Subcutaneous abdominal adipose tissue (tissue), 5 donors: ENCODE data around the gene GCK.
A peak's percentile ranks its signal among the peaks of the same experiment; 100 is the strongest.

Experiments
- H3K27ac ChIP-seq: one replicate; pipeline ENCODE4 v1.7.0; 2013; ENCODE audit warnings: low read depth, mild to moderate bottlenecking, inconsistent platforms, low read length, moderate library complexity
- H3K27me3 ChIP-seq, 5 donors: one replicate each; pipeline ENCODE4 v1.7.0; 2013; ENCODE audit warnings: low read length in 5 of 5, inconsistent platforms in 1 of 5; ENCODE audit not compliant: control insufficient read depth in 5 of 5, insufficient read depth in 4 of 5
- H3K36me3 ChIP-seq, 5 donors: one replicate each; pipeline ENCODE4 v1.7.0; 2013; ENCODE audit warnings: low read length in 5 of 5; ENCODE audit not compliant: control insufficient read depth in 5 of 5, insufficient read depth in 5 of 5
- H3K4me1 ChIP-seq, 5 donors: one replicate each; pipeline ENCODE4 v1.7.0; 2013; ENCODE audit warnings: low read length in 5 of 5, mild to moderate bottlenecking in 3 of 5, moderate library complexity in 1 of 5; ENCODE audit not compliant: control insufficient read depth in 5 of 5, insufficient read depth in 5 of 5
- H3K4me3 ChIP-seq, 5 donors: one replicate each; pipeline ENCODE4 v1.7.0; 2013; ENCODE audit warnings: low read length in 5 of 5, low read depth in 1 of 5
- H3K9ac ChIP-seq, 5 donors: one replicate each; pipeline ENCODE4 v1.7.0; 2013; ENCODE audit warnings: low read length in 5 of 5, mild to moderate bottlenecking in 4 of 5, moderate library complexity in 3 of 5
- H3K9me3 ChIP-seq, 5 donors: one replicate each; pipeline ENCODE4 v1.7.0; 2013; ENCODE audit warnings: low read length in 5 of 5; ENCODE audit not compliant: control insufficient read depth in 5 of 5
- donor health status: healthy.
- donor health status: healthy.
- donor health status: healthy.
- donor health status: healthy.
- donor health status: healthy.

GCK gene

GRCh38 chr7:44113764-44114354 is 75.4 kb downstream of the GCK start:
- Histone ChIP-seq H3K4me3 (no peak overlapping the region), H3K9ac (no peak overlapping the region), H3K36me3 (peaks cover 0 to 79% (median 64%) of the 10 kb centered on the region in 5 donors), H3K9me3 (no peaks in the 10 kb centered on the region), H3K27me3 (peaks cover 0 to 3% (median 0%) of the 10 kb centered on the region in 5 donors), H3K27ac (no peak overlapping the region), H3K4me1 (peaks cover 0 to 9% (median 4%) of the 10 kb centered on the region in 5 donors)

DNA sequence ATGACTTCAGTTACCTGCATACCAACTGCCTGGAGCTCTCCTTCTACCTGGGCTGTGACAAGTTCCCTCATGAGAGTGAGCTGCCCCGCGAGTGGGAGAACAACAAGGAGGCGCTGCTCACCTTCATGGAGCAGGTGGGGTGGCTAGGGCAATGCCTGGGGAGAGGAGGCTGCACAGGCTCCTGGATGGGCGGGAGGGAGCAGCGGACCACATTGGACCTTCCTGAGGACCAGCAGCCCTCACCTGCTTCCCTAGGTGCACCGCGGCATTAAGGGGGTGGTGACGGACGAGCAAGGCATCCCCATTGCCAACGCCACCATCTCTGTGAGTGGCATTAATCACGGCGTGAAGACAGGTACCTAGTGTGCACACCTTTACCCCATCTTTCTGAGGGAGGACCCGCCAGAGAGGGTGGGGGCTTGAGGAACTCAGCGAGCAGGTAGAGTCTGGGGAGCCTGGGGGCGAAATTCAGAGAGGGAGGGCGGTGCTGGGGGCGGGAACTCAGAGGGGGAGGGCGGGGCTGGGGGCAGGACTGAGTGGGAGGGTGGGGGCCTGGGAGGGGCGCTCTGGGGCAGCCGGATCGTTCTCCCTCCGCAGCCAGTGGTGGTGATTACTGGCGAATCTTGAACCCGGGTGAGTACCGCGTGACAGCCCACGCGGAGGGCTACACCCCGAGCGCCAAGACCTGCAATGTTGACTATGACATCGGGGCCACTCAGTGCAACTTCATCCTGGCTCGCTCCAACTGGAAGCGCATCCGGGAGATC is 76.1 kb downstream of the GCK start:
- H3K9me3 ChIP-seq: no peaks in the 10 kb centered on the region
- peaks cover 0 to 3% (median 0%) of the 10 kb centered on the region in 5 donors for H3K27me3 ChIP-seq
- H3K9ac ChIP-seq: no peak overlapping the region
- H3K27ac ChIP-seq: no peak overlapping the region
- H3K36me3 ChIP-seq: peaks cover 0 to 84% (median 64%) of the 10 kb centered on the region in 5 donors
- peaks cover 0 to 9% (median 4%) of the 10 kb centered on the region in 5 donors for H3K4me1 ChIP-seq
- H3K4me3 ChIP-seq: no peak overlapping the region

DNA sequence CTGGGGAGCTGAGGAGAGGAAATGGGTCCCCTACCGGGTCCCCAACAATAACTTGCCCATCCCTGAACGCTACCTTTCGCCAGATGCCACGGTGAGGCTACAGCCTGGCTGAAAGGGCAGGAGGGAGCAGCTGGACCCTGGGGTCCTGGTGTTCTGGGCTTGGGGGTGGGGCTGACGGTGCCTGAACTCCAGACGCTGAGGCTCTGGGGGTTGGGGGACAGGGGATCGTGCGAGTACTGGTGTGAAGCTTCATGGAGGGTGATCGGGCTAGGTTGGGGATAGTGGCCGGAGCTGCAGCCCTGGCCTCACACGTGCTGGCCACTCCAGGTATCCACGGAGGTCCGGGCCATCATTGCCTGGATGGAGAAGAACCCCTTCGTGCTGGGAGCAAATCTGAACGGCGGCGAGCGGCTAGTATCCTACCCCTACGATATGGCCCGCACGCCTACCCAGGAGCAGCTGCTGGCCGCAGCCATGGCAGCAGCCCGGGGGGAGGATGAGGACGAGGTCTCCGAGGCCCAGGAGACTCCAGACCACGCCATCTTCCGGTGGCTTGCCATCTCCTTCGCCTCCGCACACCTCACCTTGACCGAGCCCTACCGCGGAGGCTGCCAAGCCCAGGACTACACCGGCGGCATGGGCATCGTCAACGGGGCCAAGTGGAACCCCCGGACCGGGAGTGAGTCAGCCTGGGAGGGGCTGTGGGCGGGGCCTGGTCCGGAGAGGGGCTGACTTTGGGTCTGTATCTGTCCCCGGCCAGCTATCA is 76.8 kb downstream of the GCK start:
- Histone ChIP-seq H3K36me3 (peaks cover 0 to 81% (median 59%) of the 10 kb centered on the region in 5 donors), H3K27me3 (peaks cover 0 to 3% (median 0%) of the 10 kb centered on the region in 5 donors), H3K27ac (no peak overlapping the region), H3K9me3 (no peaks in the 10 kb centered on the region), H3K4me1 (peaks cover 0 to 9% (median 4%) of the 10 kb centered on the region in 5 donors), H3K4me3 (no peak overlapping the region), H3K9ac (no peak overlapping the region)

DNA sequence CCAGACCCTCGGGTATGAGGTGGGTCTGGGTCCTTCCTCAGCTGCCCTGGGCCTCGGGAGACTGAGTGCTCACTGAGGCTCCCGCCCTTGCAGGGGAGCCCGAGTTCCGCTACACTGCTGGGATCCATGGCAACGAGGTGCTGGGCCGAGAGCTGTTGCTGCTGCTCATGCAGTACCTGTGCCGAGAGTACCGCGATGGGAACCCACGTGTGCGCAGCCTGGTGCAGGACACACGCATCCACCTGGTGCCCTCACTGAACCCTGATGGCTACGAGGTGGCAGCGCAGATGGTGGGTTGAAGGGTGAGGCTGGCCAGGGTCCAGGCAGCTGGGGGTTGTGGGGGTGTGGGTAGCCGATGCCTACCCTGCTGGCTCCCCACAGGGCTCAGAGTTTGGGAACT is 77.5 kb downstream of the GCK start:
- Histone ChIP-seq H3K36me3 (peaks cover 0 to 79% (median 52%) of the 10 kb centered on the region in 5 donors), H3K27me3 (peaks cover 0 to 3% (median 0%) of the 10 kb centered on the region in 5 donors), H3K4me3 (no peak overlapping the region), H3K9ac (no peak overlapping the region), H3K9me3 (no peaks in the 10 kb centered on the region), H3K27ac (no peak overlapping the region), H3K4me1 (peaks cover 0 to 9% (median 9%) of the 10 kb centered on the region in 5 donors)

GRCh38 chr7:44110719-44111635 is 78.3 kb downstream of the GCK start:
- peaks cover under 1 to 15% (median 13%) of the 10 kb centered on the region in 5 donors for H3K4me1 ChIP-seq
- peaks cover 0 to 71% (median 45%) of the 10 kb centered on the region in 5 donors for H3K36me3 ChIP-seq
- H3K9me3 ChIP-seq: no peaks in the 10 kb centered on the region
- no peak overlapping the region for H3K9ac ChIP-seq
- H3K27ac ChIP-seq: no peak overlapping the region
- peaks cover 0 to 3% (median 0%) of the 10 kb centered on the region in 5 donors for H3K27me3 ChIP-seq
- no peak overlapping the region for H3K4me3 ChIP-seq

DNA sequence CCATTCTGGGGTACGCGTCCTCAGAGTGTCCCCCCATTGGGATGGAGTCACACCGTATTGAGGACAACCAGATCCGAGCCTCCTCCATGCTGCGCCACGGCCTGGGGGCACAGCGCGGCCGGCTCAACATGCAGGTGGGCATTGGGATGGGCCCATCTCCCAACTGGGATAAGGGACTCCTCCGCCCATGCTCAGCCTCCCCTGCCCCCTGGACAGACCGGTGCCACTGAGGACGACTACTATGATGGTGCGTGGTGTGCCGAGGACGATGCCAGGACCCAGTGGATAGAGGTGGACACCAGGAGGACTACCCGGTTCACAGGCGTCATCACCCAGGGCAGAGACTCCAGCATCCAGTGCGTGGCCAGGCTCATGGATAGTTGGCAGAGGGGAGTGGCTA is 79.2 kb downstream of the GCK start:
- Histone ChIP-seq H3K9me3 (no peaks in the 10 kb centered on the region), H3K9ac (no peak overlapping the region), H3K27me3 (peaks cover 0 to 6% (median 0%) of the 10 kb centered on the region in 5 donors), H3K4me1 (peaks cover 9 to 24% (median 17%) of the 10 kb centered on the region in 5 donors), H3K36me3 (peaks cover 0 to 61% (median 37%) of the 10 kb centered on the region in 5 donors), H3K4me3 (no peak overlapping the region), H3K27ac (no peak overlapping the region)

- peaks cover 0 to 52% (median 28%) of the 10 kb centered on the region in 5 donors for H3K36me3 ChIP-seq
- H3K27me3 ChIP-seq: peaks cover 0 to 6% (median 0%) of the 10 kb centered on the region in 5 donors
- H3K4me1 ChIP-seq: peaks cover 9 to 28% (median 19%) of the 10 kb centered on the region in 5 donors
- H3K9ac ChIP-seq: peak overlapping the region in 1 of 5 donors; percentile 30
- H3K9me3 ChIP-seq: no peaks in the 10 kb centered on the region
- no peak overlapping the region for H3K27ac ChIP-seq
- H3K4me3 ChIP-seq: no peak overlapping the region
Measured at GRCh38 chr7:44108768-44109750, 80.2 kb downstream of the GCK start.

DNA sequence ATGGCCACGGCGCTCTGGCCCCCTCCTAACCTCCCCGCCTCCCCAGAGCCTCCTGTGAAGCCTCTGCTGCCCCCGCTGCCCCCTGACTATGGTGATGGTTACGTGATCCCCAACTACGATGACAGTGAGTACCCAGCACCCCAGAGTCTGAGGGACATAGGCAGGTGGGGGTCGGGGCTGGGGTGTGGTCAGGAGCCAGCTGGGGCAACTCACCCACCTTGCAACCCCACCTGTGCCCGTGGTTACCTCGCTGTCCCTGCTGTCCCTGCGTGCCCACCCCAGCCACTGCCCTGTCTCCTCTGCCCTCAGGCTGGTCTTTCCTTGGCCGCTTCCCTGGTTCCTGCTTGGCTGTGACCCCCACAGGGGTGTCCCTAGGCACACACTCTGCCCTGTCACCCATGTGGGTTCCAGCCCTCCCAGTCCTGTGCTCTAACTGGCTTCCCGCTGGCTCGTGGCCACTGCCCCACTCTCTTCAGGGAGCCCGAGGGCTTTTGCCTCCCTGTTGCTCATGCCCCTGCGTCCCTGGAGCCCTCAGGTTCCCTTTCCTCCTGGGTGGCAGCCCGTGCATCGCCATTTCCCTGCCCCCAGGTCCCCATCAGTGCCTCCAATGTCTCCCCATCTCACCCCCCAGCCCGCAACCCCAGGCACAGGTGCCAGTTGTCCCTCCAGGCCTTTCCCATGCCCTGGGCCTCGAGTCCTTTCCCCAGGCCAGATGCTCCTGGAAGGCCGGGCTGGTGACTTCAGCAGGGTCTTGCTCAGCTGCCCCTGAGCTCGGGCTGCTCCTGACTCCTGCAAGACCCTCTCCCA is 81.1 kb downstream of the GCK start:
- no peaks in the 10 kb centered on the region for H3K9me3 ChIP-seq
- peaks cover 9 to 34% (median 22%) of the 10 kb centered on the region in 5 donors for H3K4me1 ChIP-seq
- no peak overlapping the region for H3K27ac ChIP-seq
- H3K4me3 ChIP-seq: no peak overlapping the region
- H3K27me3 ChIP-seq: peaks cover 0 to 6% (median 0%) of the 10 kb centered on the region in 5 donors
- H3K9ac ChIP-seq: no peak overlapping the region
- peaks cover 0 to 46% (median 21%) of the 10 kb centered on the region in 5 donors for H3K36me3 ChIP-seq
